ENCODE data around the gene SF3A2. TPM values are rescaled to one million over a fixed set of nuclear protein-coding genes. Genes with fewer than 3 reads are reported as not detected.

SF3A2 gene
- total RNA-seq, 1 experiment from 2014 or later, result 184 TPM

- peaks cover 5% of the 10 kb centered on the region for H3K27me3 Mint-ChIP-seq (ENCODE audit: low read depth)
- no peaks in the 10 kb centered on the region for H3K9me3 Mint-ChIP-seq
- no peak for ATAC-seq
- no peak overlapping the region for H3K4me3 Mint-ChIP-seq
- POLR2A ChIA-PET, result no interaction called here
- peaks cover 18% of the 10 kb centered on the region for H3K36me3 Mint-ChIP-seq
- no peak overlapping the region for H3K27ac Mint-ChIP-seq
- no peak for DNase-seq (ENCODE audit: low spot score)
- CTCF ChIA-PET, result interaction anchor here (1.1 kb wide), 1 partner anchor 46 kb away, joined by 4 read pairs; no protein-coding TSS in a partner anchor
- peaks cover 12% of the 10 kb centered on the region for H3K4me1 Mint-ChIP-seq
- TF ChIP-seq FOXJ3 (CRISPR knock-in tag; IDR thresholded peaks at IDR 0.05; ENCODE audit: borderline replicate concordance) (no peak), TP53 (CRISPR knock-in tag; IDR thresholded peaks at IDR 0.05) (no peak), TEAD1 (CRISPR knock-in tag; IDR thresholded peaks at IDR 0.05) (no peak), NFE2L1 (CRISPR knock-in tag; IDR thresholded peaks at IDR 0.05) (no peak), NR3C1 (CRISPR knock-in tag; conservative IDR thresholded peaks at IDR 0.05; ENCODE audit: low read depth) (no peak), ZNF416 (CRISPR knock-in tag; IDR thresholded peaks at IDR 0.05) (no peak), NR2C2 (CRISPR knock-in tag; IDR thresholded peaks at IDR 0.05) (no peak)
Observed at GRCh38 chr19:2245273-2245672, 8.6 kb downstream of the SF3A2 start.

DNA sequence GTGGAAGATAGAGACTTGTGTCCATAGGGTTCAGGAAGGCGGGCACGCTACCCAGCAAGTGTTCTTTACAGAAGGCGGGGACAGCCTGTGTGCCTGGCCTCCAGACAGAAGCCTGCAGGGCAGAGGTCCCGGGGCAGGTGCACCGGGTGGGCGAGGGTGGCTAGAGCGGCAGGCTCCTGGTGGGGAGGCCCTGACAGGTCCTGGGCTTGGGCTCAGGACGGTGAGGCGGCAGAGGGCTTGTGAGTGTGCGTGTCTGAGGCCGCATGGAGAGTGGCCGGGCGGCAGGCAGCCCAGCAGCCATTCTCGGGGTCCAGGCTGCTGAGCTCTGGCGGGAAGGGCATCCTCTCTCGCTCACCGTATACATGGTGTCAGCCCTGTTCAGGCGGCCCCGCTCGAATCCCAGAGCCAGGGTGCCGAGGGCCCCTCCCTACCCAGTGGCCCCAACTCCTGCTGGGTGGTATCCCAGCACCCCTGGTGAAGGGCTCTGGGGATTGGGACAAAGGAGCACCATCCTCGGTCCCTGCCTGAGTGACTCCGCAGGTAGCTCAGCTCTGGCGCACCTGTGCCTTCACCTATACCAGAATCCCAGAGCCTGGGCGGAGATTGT lies 9.5 kb downstream of the SF3A2 start:
- peaks cover 8% of the 10 kb centered on the region for H3K27me3 Mint-ChIP-seq (ENCODE audit: low read depth)
- ChIA-PET POLR2A (no interaction called here), CTCF (interaction anchor here (1.0 kb wide), 1 partner anchor 16 kb away, joined by 4 read pairs; no protein-coding TSS in a partner anchor)
- ATAC-seq (no peak), DNase-seq (ENCODE audit: low spot score) (no peak)
- H3K36me3 Mint-ChIP-seq, result peaks cover 18% of the 10 kb centered on the region
- H3K27ac Mint-ChIP-seq, result no peak overlapping the region
- peaks cover 3% of the 10 kb centered on the region for H3K4me1 Mint-ChIP-seq
- H3K9me3 Mint-ChIP-seq, result no peaks in the 10 kb centered on the region
- TF ChIP-seq, protein P1, sequence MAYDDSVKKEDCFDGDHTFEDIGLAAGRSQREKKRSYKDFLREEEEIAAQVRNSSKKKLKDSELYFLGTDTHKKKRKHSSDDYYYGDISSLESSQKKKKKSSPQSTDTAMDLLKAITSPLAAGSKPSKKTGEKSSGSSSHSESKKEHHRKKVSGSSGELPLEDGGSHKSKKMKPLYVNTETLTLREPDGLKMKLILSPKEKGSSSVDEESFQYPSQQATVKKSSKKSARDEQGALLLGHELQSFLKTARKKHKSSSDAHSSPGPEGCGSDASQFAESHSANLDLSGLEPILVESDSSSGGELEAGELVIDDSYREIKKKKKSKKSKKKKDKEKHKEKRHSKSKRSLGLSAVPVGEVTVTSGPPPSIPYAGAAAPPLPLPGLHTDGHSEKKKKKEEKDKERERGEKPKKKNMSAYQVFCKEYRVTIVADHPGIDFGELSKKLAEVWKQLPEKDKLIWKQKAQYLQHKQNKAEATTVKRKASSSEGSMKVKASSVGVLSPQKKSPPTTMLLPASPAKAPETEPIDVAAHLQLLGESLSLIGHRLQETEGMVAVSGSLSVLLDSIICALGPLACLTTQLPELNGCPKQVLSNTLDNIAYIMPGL (CRISPR knock-in tag; IDR thresholded peaks at IDR 0.05), result no peak
- no peak for TF ChIP-seq TP53 (CRISPR knock-in tag; IDR thresholded peaks at IDR 0.05)
- TF ChIP-seq ZBTB21 (CRISPR knock-in tag; IDR thresholded peaks at IDR 0.05; ENCODE audit: borderline replicate concordance), result no peak
- TF ChIP-seq, protein P2, sequence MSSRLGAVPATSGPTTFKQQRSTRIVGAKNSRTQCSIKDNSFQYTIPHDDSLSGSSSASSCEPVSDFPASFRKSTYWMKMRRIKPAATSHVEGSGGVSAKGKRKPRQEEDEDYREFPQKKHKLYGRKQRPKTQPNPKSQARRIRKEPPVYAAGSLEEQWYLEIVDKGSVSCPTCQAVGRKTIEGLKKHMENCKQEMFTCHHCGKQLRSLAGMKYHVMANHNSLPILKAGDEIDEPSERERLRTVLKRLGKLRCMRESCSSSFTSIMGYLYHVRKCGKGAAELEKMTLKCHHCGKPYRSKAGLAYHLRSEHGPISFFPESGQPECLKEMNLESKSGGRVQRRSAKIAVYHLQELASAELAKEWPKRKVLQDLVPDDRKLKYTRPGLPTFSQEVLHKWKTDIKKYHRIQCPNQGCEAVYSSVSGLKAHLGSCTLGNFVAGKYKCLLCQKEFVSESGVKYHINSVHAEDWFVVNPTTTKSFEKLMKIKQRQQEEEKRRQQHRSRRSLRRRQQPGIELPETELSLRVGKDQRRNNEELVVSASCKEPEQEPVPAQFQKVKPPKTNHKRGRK (CRISPR knock-in tag; IDR thresholded peaks at IDR 0.05; ENCODE audit: borderline replicate concordance), result no peak
- TF ChIP-seq ATF1 (CRISPR knock-in tag; IDR thresholded peaks at IDR 0.05), result no peak
- no peak for TF ChIP-seq FOXK1 (CRISPR knock-in tag; IDR thresholded peaks at IDR 0.05)
- TF ChIP-seq GTF2I (CRISPR knock-in tag; conservative IDR thresholded peaks at IDR 0.05), result no peak
- no peak for TF ChIP-seq ZNF396 (CRISPR knock-in tag; IDR thresholded peaks at IDR 0.05; ENCODE audit: borderline replicate concordance)
- no peak for TF ChIP-seq STAT6 (CRISPR knock-in tag; conservative IDR thresholded peaks at IDR 0.05; ENCODE audit: low read depth)
- TF ChIP-seq ZNF121 (CRISPR knock-in tag; IDR thresholded peaks at IDR 0.05), result no peak
- no peak for TF ChIP-seq NFATC4 (CRISPR knock-in tag; IDR thresholded peaks at IDR 0.05)
- TF ChIP-seq SMAD3 (CRISPR knock-in tag; IDR thresholded peaks at IDR 0.05; ENCODE audit: borderline replicate concordance), result no peak
- no peak for TF ChIP-seq ELF4 (CRISPR knock-in tag; IDR thresholded peaks at IDR 0.05; ENCODE audit: low read depth)
- no peak for TF ChIP-seq PREB (CRISPR knock-in tag; IDR thresholded peaks at IDR 0.05; ENCODE audit: borderline replicate concordance)
- TF ChIP-seq, protein P3, sequence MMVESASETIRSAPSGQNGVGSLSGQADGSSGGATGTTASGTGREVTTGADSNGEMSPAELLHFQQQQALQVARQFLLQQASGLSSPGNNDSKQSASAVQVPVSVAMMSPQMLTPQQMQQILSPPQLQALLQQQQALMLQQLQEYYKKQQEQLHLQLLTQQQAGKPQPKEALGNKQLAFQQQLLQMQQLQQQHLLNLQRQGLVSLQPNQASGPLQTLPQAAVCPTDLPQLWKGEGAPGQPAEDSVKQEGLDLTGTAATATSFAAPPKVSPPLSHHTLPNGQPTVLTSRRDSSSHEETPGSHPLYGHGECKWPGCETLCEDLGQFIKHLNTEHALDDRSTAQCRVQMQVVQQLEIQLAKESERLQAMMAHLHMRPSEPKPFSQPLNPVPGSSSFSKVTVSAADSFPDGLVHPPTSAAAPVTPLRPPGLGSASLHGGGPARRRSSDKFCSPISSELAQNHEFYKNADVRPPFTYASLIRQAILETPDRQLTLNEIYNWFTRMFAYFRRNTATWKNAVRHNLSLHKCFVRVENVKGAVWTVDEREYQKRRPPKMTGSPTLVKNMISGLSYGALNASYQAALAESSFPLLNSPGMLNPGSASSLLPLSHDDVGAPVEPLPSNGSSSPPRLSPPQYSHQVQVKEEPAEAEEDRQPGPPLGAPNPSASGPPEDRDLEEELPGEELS (CRISPR knock-in tag; IDR thresholded peaks at IDR 0.05), result no peak
- TF ChIP-seq, protein P4, sequence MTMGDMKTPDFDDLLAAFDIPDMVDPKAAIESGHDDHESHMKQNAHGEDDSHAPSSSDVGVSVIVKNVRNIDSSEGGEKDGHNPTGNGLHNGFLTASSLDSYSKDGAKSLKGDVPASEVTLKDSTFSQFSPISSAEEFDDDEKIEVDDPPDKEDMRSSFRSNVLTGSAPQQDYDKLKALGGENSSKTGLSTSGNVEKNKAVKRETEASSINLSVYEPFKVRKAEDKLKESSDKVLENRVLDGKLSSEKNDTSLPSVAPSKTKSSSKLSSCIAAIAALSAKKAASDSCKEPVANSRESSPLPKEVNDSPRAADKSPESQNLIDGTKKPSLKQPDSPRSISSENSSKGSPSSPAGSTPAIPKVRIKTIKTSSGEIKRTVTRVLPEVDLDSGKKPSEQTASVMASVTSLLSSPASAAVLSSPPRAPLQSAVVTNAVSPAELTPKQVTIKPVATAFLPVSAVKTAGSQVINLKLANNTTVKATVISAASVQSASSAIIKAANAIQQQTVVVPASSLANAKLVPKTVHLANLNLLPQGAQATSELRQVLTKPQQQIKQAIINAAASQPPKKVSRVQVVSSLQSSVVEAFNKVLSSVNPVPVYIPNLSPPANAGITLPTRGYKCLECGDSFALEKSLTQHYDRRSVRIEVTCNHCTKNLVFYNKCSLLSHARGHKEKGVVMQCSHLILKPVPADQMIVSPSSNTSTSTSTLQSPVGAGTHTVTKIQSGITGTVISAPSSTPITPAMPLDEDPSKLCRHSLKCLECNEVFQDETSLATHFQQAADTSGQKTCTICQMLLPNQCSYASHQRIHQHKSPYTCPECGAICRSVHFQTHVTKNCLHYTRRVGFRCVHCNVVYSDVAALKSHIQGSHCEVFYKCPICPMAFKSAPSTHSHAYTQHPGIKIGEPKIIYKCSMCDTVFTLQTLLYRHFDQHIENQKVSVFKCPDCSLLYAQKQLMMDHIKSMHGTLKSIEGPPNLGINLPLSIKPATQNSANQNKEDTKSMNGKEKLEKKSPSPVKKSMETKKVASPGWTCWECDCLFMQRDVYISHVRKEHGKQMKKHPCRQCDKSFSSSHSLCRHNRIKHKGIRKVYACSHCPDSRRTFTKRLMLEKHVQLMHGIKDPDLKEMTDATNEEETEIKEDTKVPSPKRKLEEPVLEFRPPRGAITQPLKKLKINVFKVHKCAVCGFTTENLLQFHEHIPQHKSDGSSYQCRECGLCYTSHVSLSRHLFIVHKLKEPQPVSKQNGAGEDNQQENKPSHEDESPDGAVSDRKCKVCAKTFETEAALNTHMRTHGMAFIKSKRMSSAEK (CRISPR knock-in tag; IDR thresholded peaks at IDR 0.05; ENCODE audit: borderline replicate concordance), result no peak
- no peak overlapping the region for H3K4me3 Mint-ChIP-seq
